ENCODE measurements around the gene ACKR1.

- TF ChIP-seq ZNF274 (IDR thresholded peaks at IDR 0.05; ENCODE audit: low read depth, low read length) (no peak), YY1 (IDR thresholded peaks at IDR 0.05; ENCODE audit: insufficient read depth, insufficient read length) (no peak)
Observed at GRCh38 chr1:159212596-159212995, 7.9 kb downstream of the ACKR1 start.
